ENCODE measurements around the gene LRRC7. TPM values are rescaled to one million over a fixed set of nuclear protein-coding genes. Genes with fewer than 3 reads are reported as not detected.

The LRRC7 gene
- total RNA-seq, 1 experiment from 2014 or later = not detected

DNA sequence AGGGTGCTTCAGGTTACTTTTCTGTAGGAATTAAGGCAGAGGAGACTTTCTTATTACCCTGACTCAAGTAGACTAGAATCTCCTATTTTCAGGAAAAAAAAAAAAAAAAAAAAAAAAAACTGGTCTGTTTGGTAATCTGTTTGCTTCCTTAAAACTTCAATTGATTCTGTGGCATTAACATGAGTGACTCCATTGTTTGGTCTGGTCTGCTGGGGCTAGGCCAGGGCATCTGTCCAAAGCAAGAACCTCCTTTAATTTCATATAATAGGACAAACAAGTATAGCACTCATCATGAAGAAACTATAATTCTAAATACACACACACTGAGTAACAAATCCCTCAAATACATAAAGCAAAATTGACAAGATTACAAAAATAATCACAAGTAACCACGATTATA, 32.9 kb upstream of the LRRC7 start:
- in situ Hi-C loops (cut with HindIII; ENCODE audit: low pct_unique_long_range_greater_than_20kb, low sequenced_read_pairs) (no loop called here), intact Hi-C loops (cut with micrococcal nuclease; ENCODE audit: unreplicated experiment) (no loop called here)
- no TSS peak for BruUV-seq (replicated peaks)
- Histone ChIP-seq H3K4me3 (ENCODE audit: low read depth in 2 of 2, low read length in 2 of 2) (no peak overlapping the region), H3K27me3 (ENCODE audit: control insufficient read depth, insufficient read depth, low read length) (no peaks in the 10 kb centered on the region), H3K9me3 (ENCODE audit: control insufficient read depth, insufficient read depth, low read depth, low read length) (no peaks in the 10 kb centered on the region), H3K36me3 (ENCODE audit: control insufficient read depth, insufficient read depth, low read length) (no peaks in the 10 kb centered on the region), H3K4me1 (ENCODE audit: control insufficient read depth, insufficient read depth, low read length) (no peaks in the 10 kb centered on the region), H3K27ac (ENCODE audit: low read length) (no peak overlapping the region)
- CTCF ChIA-PET = no interaction called here
- DNase-seq (ENCODE audit: low read depth, low spot score) (no peak), ATAC-seq (no peak)
- POLR2A ChIA-PET = no interaction called here
- TF ChIP-seq TCF7L2 (IDR thresholded peaks at IDR 0.05; ENCODE audit: low read depth, low read length) = no peak
- TF ChIP-seq SIN3A (IDR thresholded peaks at IDR 0.05; ENCODE audit: borderline replicate concordance, insufficient read depth, low read depth, low read length) = no peak
- TF ChIP-seq REST (IDR thresholded peaks at IDR 0.05; ENCODE audit: insufficient read depth in 1 of 2, low read depth in 2 of 2, low read length in 1 of 2) = no peak
- TF ChIP-seq CTCF (IDR thresholded peaks at IDR 0.05) = no peak
- TF ChIP-seq POLR2AphosphoS5 (IDR thresholded peaks at IDR 0.05; ENCODE audit: low read depth, low read length) = no peak

DNA sequence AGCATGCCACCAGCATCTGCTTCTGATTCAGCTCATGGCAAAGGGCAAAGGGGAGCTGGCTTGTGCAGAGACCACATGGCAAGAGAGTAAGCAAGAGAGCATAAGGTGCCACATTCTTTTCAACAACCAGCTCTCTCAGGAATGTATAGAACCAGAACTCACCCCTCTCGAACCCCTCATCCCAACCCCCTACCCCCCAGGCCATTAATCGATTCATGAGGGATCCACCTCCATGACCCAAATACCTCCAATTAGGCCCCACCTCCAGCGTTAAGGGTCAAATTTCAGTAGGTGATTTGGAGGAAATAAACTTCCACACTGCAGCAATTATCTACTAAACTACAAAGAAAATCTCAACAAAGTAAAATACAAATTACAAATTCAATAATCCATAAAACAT, 32.2 kb upstream of the LRRC7 start:
- DNase-seq (ENCODE audit: low read depth, low spot score) (no peak), ATAC-seq (no peak)
- in situ Hi-C loops (cut with HindIII; ENCODE audit: low pct_unique_long_range_greater_than_20kb, low sequenced_read_pairs) (no loop called here), intact Hi-C loops (cut with micrococcal nuclease; ENCODE audit: unreplicated experiment) (no loop called here)
- BruUV-seq (replicated peaks) = no TSS peak
- Histone ChIP-seq H3K27ac (ENCODE audit: low read length) (no peak overlapping the region), H3K4me3 (ENCODE audit: low read depth in 2 of 2, low read length in 2 of 2) (no peak overlapping the region), H3K4me1 (ENCODE audit: control insufficient read depth, insufficient read depth, low read length) (no peaks in the 10 kb centered on the region), H3K9me3 (ENCODE audit: control insufficient read depth, insufficient read depth, low read depth, low read length) (no peaks in the 10 kb centered on the region), H3K36me3 (ENCODE audit: control insufficient read depth, insufficient read depth, low read length) (no peaks in the 10 kb centered on the region), H3K27me3 (ENCODE audit: control insufficient read depth, insufficient read depth, low read length) (no peaks in the 10 kb centered on the region)
- CTCF ChIA-PET = no interaction called here
- POLR2A ChIA-PET = no interaction called here
- no peak for TF ChIP-seq CTCF (IDR thresholded peaks at IDR 0.05)
- TF ChIP-seq TCF7L2 (IDR thresholded peaks at IDR 0.05; ENCODE audit: low read depth, low read length) = no peak
- no peak for TF ChIP-seq REST (IDR thresholded peaks at IDR 0.05; ENCODE audit: insufficient read depth in 1 of 2, low read depth in 2 of 2, low read length in 1 of 2)
- no peak for TF ChIP-seq SIN3A (IDR thresholded peaks at IDR 0.05; ENCODE audit: borderline replicate concordance, insufficient read depth, low read depth, low read length)
- no peak for TF ChIP-seq POLR2AphosphoS5 (IDR thresholded peaks at IDR 0.05; ENCODE audit: low read depth, low read length)

Data from Panc1 (cell line).